DLD1 (cell line): ENCODE measurements around the gene TSHZ2.
"Not testable (repeated sequence)": the region's sequence is repeated elsewhere in the genome, so short reads cannot be mapped to it uniquely, and the experiment has no call there.

ENCODE experiments used
- in situ Hi-C: cut with HindIII; loops from 2 replicates; pipeline ENCODE4 v1.10.0; 2017; ENCODE audit warnings: low sequenced_read_pairs

The TSHZ2 gene

GRCh38 chr20:53298260-53298659, 326.1 kb downstream of the TSHZ2 start:
- in situ Hi-C loops, result no loop called here

- in situ Hi-C loops, result no loop called here
Measured at GRCh38 chr20:53298911-53299310, 326.8 kb downstream of the TSHZ2 start.

- in situ Hi-C loops, result no loop called here
Measured at GRCh38 chr20:53299831-53300230, 327.7 kb downstream of the TSHZ2 start.

- in situ Hi-C loops, result no loop called here
Measured at GRCh38 chr20:53301869-53302268, 329.7 kb downstream of the TSHZ2 start.

- in situ Hi-C loops, result no loop called here
Measured at GRCh38 chr20:53302695-53303412, 330.7 kb downstream of the TSHZ2 start.

- in situ Hi-C loops, result no loop called here
Measured at GRCh38 chr20:53303413-53303760, 331.2 kb downstream of the TSHZ2 start.

- in situ Hi-C loops, result no loop called here
Measured at GRCh38 chr20:53304146-53304545, 332.0 kb downstream of the TSHZ2 start.

- in situ Hi-C loops, result no loop called here
Measured at GRCh38 chr20:53306192-53306805, 334.1 kb downstream of the TSHZ2 start.

GRCh38 chr20:53307964-53308597, 335.9 kb downstream of the TSHZ2 start:
- in situ Hi-C loops, result no loop called here

- in situ Hi-C loops, result no loop called here
Measured at GRCh38 chr20:53309515-53309914, 337.4 kb downstream of the TSHZ2 start.

GRCh38 chr20:53312957-53313356, 340.8 kb downstream of the TSHZ2 start:
- in situ Hi-C loops, result no loop called here

- in situ Hi-C loops, result no loop called here
Measured at GRCh38 chr20:53316206-53316937, 344.2 kb downstream of the TSHZ2 start.

- in situ Hi-C loops, result no loop called here
Measured at GRCh38 chr20:53319200-53319599, 347.0 kb downstream of the TSHZ2 start.

GRCh38 chr20:53319716-53320115, 347.6 kb downstream of the TSHZ2 start:
- in situ Hi-C loops, result no loop called here

GRCh38 chr20:53320701-53321100, 348.5 kb downstream of the TSHZ2 start:
- in situ Hi-C loops, result no loop called here

GRCh38 chr20:53321596-53321995, 349.4 kb downstream of the TSHZ2 start:
- in situ Hi-C loops, result no loop called here

- in situ Hi-C loops, result no loop called here
Measured at GRCh38 chr20:53322651-53323050, 350.5 kb downstream of the TSHZ2 start.

GRCh38 chr20:53323460-53323859, 351.3 kb downstream of the TSHZ2 start:
- in situ Hi-C loops, result not testable (repeated sequence)

GRCh38 chr20:53324816-53325215, 352.7 kb downstream of the TSHZ2 start:
- in situ Hi-C loops, result no loop called here

- in situ Hi-C loops, result no loop called here
Measured at GRCh38 chr20:53328961-53329360, 356.8 kb downstream of the TSHZ2 start.

GRCh38 chr20:53329781-53330180, 357.6 kb downstream of the TSHZ2 start:
- in situ Hi-C loops, result no loop called here
